Measurements from ENCODE around the gene EFNA1. TPM values are rescaled to one million over a fixed set of nuclear protein-coding genes. Genes with fewer than 3 reads are reported as not detected.

The EFNA1 gene
- total and polyA plus RNA-seq, 2 experiments from 2014 or later = 3.2 to 5.1 TPM

DNA sequence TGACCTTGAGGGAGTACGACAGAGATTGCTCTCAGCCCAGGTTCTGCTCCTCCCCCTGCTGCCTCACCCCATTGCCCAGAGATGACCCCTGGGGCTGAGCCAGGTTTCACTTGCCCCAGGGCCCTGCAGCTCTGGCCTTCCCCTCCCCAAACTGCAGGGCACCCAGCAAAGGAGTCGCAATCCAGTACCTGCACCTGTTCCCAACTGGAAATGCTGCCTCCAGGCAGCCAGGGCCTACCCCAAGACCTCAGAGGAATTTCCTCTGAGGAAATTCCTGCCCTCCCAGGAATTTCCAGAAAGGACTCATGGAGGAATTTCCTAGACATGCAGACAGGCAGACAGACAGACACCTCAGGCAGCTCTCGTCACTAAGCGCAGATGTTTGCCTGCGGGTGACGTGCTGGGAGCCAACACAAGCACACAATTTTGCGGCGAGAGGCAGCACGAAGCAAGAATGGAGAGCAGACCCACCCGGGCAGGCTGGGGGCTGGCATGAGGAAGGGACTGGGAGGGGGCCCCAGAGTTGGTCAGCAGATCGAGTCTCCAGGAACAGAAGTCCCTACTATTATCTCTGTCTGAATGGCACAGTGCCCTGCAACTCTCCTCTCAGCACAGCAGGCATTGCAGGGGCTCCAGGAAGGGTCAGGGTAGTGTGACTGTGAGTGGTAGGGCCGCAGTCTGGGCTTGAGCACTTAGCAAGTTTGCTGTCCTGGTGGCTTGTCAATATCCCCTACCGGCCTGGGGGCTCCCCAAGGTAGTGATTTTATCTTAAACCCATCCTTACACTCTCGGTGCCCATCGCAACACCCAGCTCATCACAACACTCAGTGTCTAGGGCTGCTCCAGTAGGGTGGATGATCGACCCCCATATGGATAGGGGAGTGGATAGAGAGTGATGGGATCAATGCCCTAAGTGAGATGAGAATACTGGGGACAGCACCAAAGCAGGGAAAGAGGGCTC, 2.9 kb upstream of the EFNA1 start (continued):
- TF ChIP-seq, protein P1, sequence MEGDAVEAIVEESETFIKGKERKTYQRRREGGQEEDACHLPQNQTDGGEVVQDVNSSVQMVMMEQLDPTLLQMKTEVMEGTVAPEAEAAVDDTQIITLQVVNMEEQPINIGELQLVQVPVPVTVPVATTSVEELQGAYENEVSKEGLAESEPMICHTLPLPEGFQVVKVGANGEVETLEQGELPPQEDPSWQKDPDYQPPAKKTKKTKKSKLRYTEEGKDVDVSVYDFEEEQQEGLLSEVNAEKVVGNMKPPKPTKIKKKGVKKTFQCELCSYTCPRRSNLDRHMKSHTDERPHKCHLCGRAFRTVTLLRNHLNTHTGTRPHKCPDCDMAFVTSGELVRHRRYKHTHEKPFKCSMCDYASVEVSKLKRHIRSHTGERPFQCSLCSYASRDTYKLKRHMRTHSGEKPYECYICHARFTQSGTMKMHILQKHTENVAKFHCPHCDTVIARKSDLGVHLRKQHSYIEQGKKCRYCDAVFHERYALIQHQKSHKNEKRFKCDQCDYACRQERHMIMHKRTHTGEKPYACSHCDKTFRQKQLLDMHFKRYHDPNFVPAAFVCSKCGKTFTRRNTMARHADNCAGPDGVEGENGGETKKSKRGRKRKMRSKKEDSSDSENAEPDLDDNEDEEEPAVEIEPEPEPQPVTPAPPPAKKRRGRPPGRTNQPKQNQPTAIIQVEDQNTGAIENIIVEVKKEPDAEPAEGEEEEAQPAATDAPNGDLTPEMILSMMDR (conservative IDR thresholded peaks at IDR 0.05; ENCODE audit: low read depth in 2 of 2) = no peak

- H3K79me2 ChIP-seq (replicated peaks; ENCODE audit: insufficient read depth) = no peaks in the 10 kb centered on the region
- Mint-ChIP-seq H3K4me1 (peaks cover 53% of the 10 kb centered on the region), H3K4me3 (peak overlapping the region; percentile 70), H3K27ac (no peak overlapping the region), H3K9me3 (no peaks in the 10 kb centered on the region), H3K36me3 (ENCODE audit: low read depth) (no peaks in the 10 kb centered on the region; the same call in 2 of the 3 replicates), H3K27me3 (ENCODE audit: insufficient read depth, low read depth, poor library complexity) (peaks cover 73% of the 10 kb centered on the region)
- H3K4me2 ChIP-seq = peak overlapping the region; percentile 95
- no peaks in the 10 kb centered on the region for H4K20me1 ChIP-seq (replicated peaks; ENCODE audit: insufficient read depth)
- peak overlapping the region; percentile 72 for H3K4me3 ChIP-seq
- ATAC-seq (peak; percentile 1; the same call in 1 of the 3 replicates), DNase-seq (ENCODE audit: low spot score) (peak; percentile 58)
- peak overlapping the region; percentile 94 for H2AFZ ChIP-seq
- H3K4me1 ChIP-seq (ENCODE audit: insufficient read depth) = peaks cover 48% of the 10 kb centered on the region
- H3K27me3 ChIP-seq (ENCODE audit: insufficient read depth) = peaks cover 77% of the 10 kb centered on the region
- H3K9me2 ChIP-seq (ENCODE audit: insufficient read depth) = no peaks in the 10 kb centered on the region
- peak; percentile 47 for TF ChIP-seq EZH2phosphoT487 (IDR thresholded peaks at IDR 0.05; ENCODE audit: unreplicated experiment)
- peak; percentile 86 for TF ChIP-seq EZH2 (IDR thresholded peaks at IDR 0.05; ENCODE audit: low read depth, unreplicated experiment)
- TF ChIP-seq, protein P1 (conservative IDR thresholded peaks at IDR 0.05; ENCODE audit: low read depth in 2 of 2) = no peak
- H3K36me3 ChIP-seq (ENCODE audit: insufficient read depth) = no peaks in the 10 kb centered on the region
- H3F3A ChIP-seq (replicated peaks; ENCODE audit: low read depth) = peaks cover 13% of the 10 kb centered on the region
- no peak overlapping the region for H3K27ac ChIP-seq (ENCODE audit: low read depth)
These were observed 2.1 kb upstream of the EFNA1 start for GRCh38 chr1:155125511-155125945.

- peaks cover 53% of the 10 kb centered on the region for H3K4me1 ChIP-seq (ENCODE audit: insufficient read depth)
- no peak overlapping the region for H3K27ac ChIP-seq (ENCODE audit: low read depth)
- ATAC-seq (peak; percentile 19), DNase-seq (ENCODE audit: low spot score) (peak; percentile 62)
- Mint-ChIP-seq H3K9me3 (no peaks in the 10 kb centered on the region), H3K4me1 (peaks cover 58% of the 10 kb centered on the region), H3K27ac (no peak overlapping the region), H3K36me3 (ENCODE audit: low read depth) (peaks cover 2% of the 10 kb centered on the region; the same call in 1 of the 3 replicates), H3K4me3 (peak overlapping the region; percentile 80), H3K27me3 (ENCODE audit: insufficient read depth, low read depth, poor library complexity) (peaks cover 74% of the 10 kb centered on the region)
- H4K20me1 ChIP-seq (replicated peaks; ENCODE audit: insufficient read depth) = no peaks in the 10 kb centered on the region
- peak overlapping the region; percentile 94 for H2AFZ ChIP-seq
- H3K27me3 ChIP-seq (ENCODE audit: insufficient read depth) = peaks cover 82% of the 10 kb centered on the region
- peaks cover 13% of the 10 kb centered on the region for H3F3A ChIP-seq (replicated peaks; ENCODE audit: low read depth)
- H3K36me3 ChIP-seq (ENCODE audit: insufficient read depth) = no peaks in the 10 kb centered on the region
- H3K4me2 ChIP-seq = peak overlapping the region; percentile 95
- H3K9me2 ChIP-seq (ENCODE audit: insufficient read depth) = no peaks in the 10 kb centered on the region
- H3K4me3 ChIP-seq = peak overlapping the region; percentile 72
- H3K79me2 ChIP-seq (replicated peaks; ENCODE audit: insufficient read depth) = no peaks in the 10 kb centered on the region
- TF ChIP-seq NANOG (IDR thresholded peaks at IDR 0.05; ENCODE audit: borderline replicate concordance) = no peak
- no peak for TF ChIP-seq STAT1 (IDR thresholded peaks at IDR 0.05; ENCODE audit: unreplicated experiment)
- TF ChIP-seq, protein P2, sequence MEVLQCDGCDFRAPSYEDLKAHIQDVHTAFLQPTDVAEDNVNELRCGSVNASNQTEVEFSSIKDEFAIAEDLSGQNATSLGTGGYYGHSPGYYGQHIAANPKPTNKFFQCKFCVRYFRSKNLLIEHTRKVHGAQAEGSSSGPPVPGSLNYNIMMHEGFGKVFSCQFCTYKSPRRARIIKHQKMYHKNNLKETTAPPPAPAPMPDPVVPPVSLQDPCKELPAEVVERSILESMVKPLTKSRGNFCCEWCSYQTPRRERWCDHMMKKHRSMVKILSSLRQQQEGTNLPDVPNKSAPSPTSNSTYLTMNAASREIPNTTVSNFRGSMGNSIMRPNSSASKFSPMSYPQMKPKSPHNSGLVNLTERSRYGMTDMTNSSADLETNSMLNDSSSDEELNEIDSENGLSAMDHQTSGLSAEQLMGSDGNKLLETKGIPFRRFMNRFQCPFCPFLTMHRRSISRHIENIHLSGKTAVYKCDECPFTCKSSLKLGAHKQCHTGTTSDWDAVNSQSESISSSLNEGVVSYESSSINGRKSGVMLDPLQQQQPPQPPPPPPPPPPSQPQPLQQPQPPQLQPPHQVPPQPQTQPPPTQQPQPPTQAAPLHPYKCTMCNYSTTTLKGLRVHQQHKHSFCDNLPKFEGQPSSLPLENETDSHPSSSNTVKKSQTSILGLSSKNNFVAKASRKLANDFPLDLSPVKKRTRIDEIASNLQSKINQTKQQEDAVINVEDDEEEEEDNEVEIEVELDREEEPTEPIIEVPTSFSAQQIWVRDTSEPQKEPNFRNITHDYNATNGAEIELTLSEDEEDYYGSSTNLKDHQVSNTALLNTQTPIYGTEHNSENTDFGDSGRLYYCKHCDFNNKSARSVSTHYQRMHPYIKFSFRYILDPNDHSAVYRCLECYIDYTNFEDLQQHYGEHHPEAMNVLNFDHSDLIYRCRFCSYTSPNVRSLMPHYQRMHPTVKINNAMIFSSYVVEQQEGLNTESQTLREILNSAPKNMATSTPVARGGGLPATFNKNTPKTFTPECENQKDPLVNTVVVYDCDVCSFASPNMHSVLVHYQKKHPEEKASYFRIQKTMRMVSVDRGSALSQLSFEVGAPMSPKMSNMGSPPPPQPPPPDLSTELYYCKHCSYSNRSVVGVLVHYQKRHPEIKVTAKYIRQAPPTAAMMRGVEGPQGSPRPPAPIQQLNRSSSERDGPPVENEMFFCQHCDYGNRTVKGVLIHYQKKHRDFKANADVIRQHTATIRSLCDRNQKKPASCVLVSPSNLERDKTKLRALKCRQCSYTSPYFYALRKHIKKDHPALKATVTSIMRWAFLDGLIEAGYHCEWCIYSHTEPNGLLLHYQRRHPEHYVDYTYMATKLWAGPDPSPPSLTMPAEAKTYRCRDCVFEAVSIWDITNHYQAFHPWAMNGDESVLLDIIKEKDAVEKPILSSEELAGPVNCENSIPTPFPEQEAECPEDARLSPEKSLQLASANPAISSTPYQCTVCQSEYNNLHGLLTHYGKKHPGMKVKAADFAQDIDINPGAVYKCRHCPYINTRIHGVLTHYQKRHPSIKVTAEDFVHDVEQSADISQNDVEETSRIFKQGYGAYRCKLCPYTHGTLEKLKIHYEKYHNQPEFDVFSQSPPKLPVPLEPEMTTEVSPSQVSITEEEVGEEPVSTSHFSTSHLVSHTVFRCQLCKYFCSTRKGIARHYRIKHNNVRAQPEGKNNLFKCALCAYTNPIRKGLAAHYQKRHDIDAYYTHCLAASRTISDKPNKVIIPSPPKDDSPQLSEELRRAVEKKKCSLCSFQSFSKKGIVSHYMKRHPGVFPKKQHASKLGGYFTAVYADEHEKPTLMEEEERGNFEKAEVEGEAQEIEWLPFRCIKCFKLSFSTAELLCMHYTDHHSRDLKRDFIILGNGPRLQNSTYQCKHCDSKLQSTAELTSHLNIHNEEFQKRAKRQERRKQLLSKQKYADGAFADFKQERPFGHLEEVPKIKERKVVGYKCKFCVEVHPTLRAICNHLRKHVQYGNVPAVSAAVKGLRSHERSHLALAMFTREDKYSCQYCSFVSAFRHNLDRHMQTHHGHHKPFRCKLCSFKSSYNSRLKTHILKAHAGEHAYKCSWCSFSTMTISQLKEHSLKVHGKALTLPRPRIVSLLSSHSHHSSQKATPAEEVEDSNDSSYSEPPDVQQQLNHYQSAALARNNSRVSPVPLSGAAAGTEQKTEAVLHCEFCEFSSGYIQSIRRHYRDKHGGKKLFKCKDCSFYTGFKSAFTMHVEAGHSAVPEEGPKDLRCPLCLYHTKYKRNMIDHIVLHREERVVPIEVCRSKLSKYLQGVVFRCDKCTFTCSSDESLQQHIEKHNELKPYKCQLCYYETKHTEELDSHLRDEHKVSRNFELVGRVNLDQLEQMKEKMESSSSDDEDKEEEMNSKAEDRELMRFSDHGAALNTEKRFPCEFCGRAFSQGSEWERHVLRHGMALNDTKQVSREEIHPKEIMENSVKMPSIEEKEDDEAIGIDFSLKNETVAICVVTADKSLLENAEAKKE (CRISPR knock-in tag; IDR thresholded peaks at IDR 0.05) = no peak
These were observed 1.6 kb upstream of the EFNA1 start for GRCh38 chr1:155125946-155126555.

All from GM23338 (cell line).